ENCODE data around the gene ABCC1. TPM values are rescaled to one million over a fixed set of nuclear protein-coding genes. Genes with fewer than 3 reads are reported as not detected.

The ABCC1 gene
- total and polyA plus RNA-seq, 2 donors (not counting 1 experiment from before 2014, with no cell fraction given), result 54.1 to 178 TPM

GRCh38 chr16:16186820-16187219, 237.4 kb downstream of the ABCC1 start:
- H3K9me3 ChIP-seq (ENCODE audit: control insufficient read depth, insufficient read depth, low read depth, low read length), result no peaks in the 10 kb centered on the region

GRCh38 chr16:16188827-16189226, 239.4 kb downstream of the ABCC1 start:
- no peaks in the 10 kb centered on the region for H3K4me1 ChIP-seq (ENCODE audit: control insufficient read depth, extremely low read depth, insufficient read depth, low read length)
- H3K27ac ChIP-seq (ENCODE audit: insufficient read depth, low read length), result no peak overlapping the region
- H3K79me2 ChIP-seq (ENCODE audit: control insufficient read depth, insufficient read depth, low read length), result no peaks in the 10 kb centered on the region
- H3K4me2 ChIP-seq (ENCODE audit: extremely low read depth, insufficient read depth, low read length), result no peak overlapping the region
- DNase-seq (ENCODE audit: low read depth in 2 of 2), result no peak
- H3K27me3 ChIP-seq (ENCODE audit: control insufficient read depth, insufficient read depth, low read length), result peaks cover 7% of the 10 kb centered on the region
- no peaks in the 10 kb centered on the region for H3K36me3 ChIP-seq (ENCODE audit: control insufficient read depth, insufficient read depth, low read length)
- no peak overlapping the region for H3K9ac ChIP-seq (ENCODE audit: insufficient read depth, low read length)
- no peaks in the 10 kb centered on the region for H3K9me3 ChIP-seq (ENCODE audit: control insufficient read depth, insufficient read depth, low read depth, low read length)
- H3K4me3 ChIP-seq (replicated peaks in 1 of 4; ENCODE audit: control extremely low read depth in 1 of 4, insufficient read depth in 1 of 4, low read depth in 3 of 4, low read length in 4 of 4), result no peak overlapping the region
- TF ChIP-seq EZH2 (IDR thresholded peaks at IDR 0.05; ENCODE audit: low read length, missing control alignments) (no peak), CTCF (conservative IDR thresholded peaks at IDR 0.05 in 1 of 2, IDR thresholded peaks at IDR 0.05 in 1 of 2; ENCODE audit: low read depth in 1 of 2, low read length in 2 of 2) (no peak)
- no peaks in the 10 kb centered on the region for H4K20me1 ChIP-seq (ENCODE audit: control insufficient read depth, extremely low read depth, insufficient read depth, low read length)
- H2AFZ ChIP-seq (ENCODE audit: low read length), result no peak overlapping the region

More at GRCh38 chr16:16186820-16187219, 237.4 kb downstream of the ABCC1 start:
- Histone ChIP-seq H3K9ac (ENCODE audit: insufficient read depth, low read length) (no peak overlapping the region), H3K36me3 (ENCODE audit: control insufficient read depth, insufficient read depth, low read length) (no peaks in the 10 kb centered on the region), H3K4me2 (ENCODE audit: extremely low read depth, insufficient read depth, low read length) (no peak overlapping the region), H2AFZ (ENCODE audit: low read length) (no peak overlapping the region), H3K79me2 (ENCODE audit: control insufficient read depth, insufficient read depth, low read length) (no peaks in the 10 kb centered on the region), H4K20me1 (ENCODE audit: control insufficient read depth, extremely low read depth, insufficient read depth, low read length) (no peaks in the 10 kb centered on the region), H3K27ac (ENCODE audit: insufficient read depth, low read length) (no peak overlapping the region), H3K27me3 (ENCODE audit: control insufficient read depth, insufficient read depth, low read length) (peaks cover 6% of the 10 kb centered on the region), H3K4me1 (ENCODE audit: control insufficient read depth, extremely low read depth, insufficient read depth, low read length) (no peaks in the 10 kb centered on the region), H3K4me3 (replicated peaks in 1 of 4; ENCODE audit: control extremely low read depth in 1 of 4, insufficient read depth in 1 of 4, low read depth in 3 of 4, low read length in 4 of 4) (no peak overlapping the region)
- DNase-seq (ENCODE audit: low read depth in 2 of 2), result no peak
- TF ChIP-seq EZH2 (IDR thresholded peaks at IDR 0.05; ENCODE audit: low read length, missing control alignments), result no peak
- no peak for TF ChIP-seq CTCF (conservative IDR thresholded peaks at IDR 0.05 in 1 of 2, IDR thresholded peaks at IDR 0.05 in 1 of 2; ENCODE audit: low read depth in 1 of 2, low read length in 2 of 2)

- no peaks in the 10 kb centered on the region for H4K20me1 ChIP-seq (ENCODE audit: control insufficient read depth, extremely low read depth, insufficient read depth, low read length)
- no peaks in the 10 kb centered on the region for H3K79me2 ChIP-seq (ENCODE audit: control insufficient read depth, insufficient read depth, low read length)
- no peak overlapping the region for H3K4me2 ChIP-seq (ENCODE audit: extremely low read depth, insufficient read depth, low read length)
- H2AFZ ChIP-seq (ENCODE audit: low read length), result no peak overlapping the region
- H3K4me3 ChIP-seq (replicated peaks in 1 of 4; ENCODE audit: control extremely low read depth in 1 of 4, insufficient read depth in 1 of 4, low read depth in 3 of 4, low read length in 4 of 4), result no peak overlapping the region
- H3K36me3 ChIP-seq (ENCODE audit: control insufficient read depth, insufficient read depth, low read length), result no peaks in the 10 kb centered on the region
- H3K27me3 ChIP-seq (ENCODE audit: control insufficient read depth, insufficient read depth, low read length), result peaks cover 4% of the 10 kb centered on the region
- no peaks in the 10 kb centered on the region for H3K9me3 ChIP-seq (ENCODE audit: control insufficient read depth, insufficient read depth, low read depth, low read length)
- no peak overlapping the region for H3K27ac ChIP-seq (ENCODE audit: insufficient read depth, low read length)
- no peaks in the 10 kb centered on the region for H3K4me1 ChIP-seq (ENCODE audit: control insufficient read depth, extremely low read depth, insufficient read depth, low read length)
- no peak overlapping the region for H3K9ac ChIP-seq (ENCODE audit: insufficient read depth, low read length)
- DNase-seq (ENCODE audit: low read depth in 2 of 2), result no peak
- TF ChIP-seq EZH2 (IDR thresholded peaks at IDR 0.05; ENCODE audit: low read length, missing control alignments) (no peak), CTCF (conservative IDR thresholded peaks at IDR 0.05 in 1 of 2, IDR thresholded peaks at IDR 0.05 in 1 of 2; ENCODE audit: low read depth in 1 of 2, low read length in 2 of 2) (no peak)
These were observed 240.4 kb downstream of the ABCC1 start for GRCh38 chr16:16189842-16190241.
